HepG2 (cell line): ENCODE measurements around the gene NPHS1. TPM values are rescaled to one million over a fixed set of nuclear protein-coding genes. Genes with fewer than 3 reads are reported as not detected.

Experiments
- BRD4 ChIP-seq: sonication (generic); formaldehyde crosslinking; IDR thresholded peaks from 2 replicates; pipeline ENCODE4 v1.4.0; 2020; ENCODE audit warnings: missing genetic modification reagents
- CEBPB ChIP-seq: IDR thresholded peaks from 2 replicates; pipeline ENCODE4 v1.6.1; 2011; ENCODE audit warnings: low read depth, low read length, improper control_type of control experiment, borderline replicate concordance
- GFI1 ChIP-seq: sonication (generic); formaldehyde crosslinking; IDR thresholded peaks from 2 replicates; pipeline ENCODE4 v1.5.0; 2020; ENCODE audit warnings: missing genetic modification reagents, mild to moderate bottlenecking, borderline replicate concordance
- MXD4 ChIP-seq: IDR thresholded peaks from 2 replicates; pipeline ENCODE4 v1.6.1; 2016; ENCODE audit warnings: mild to moderate bottlenecking, missing biosample characterization, missing genetic modification reagents
- RFX3 ChIP-seq: IDR thresholded peaks from 2 replicates; pipeline ENCODE4 v1.6.1; 2016; ENCODE audit warnings: missing biosample characterization, missing genetic modification reagents
- SALL1 ChIP-seq: sonication (generic); formaldehyde crosslinking; IDR thresholded peaks from 2 replicates; pipeline ENCODE4 v1.8.0; 2022; ENCODE audit warnings: mild to moderate bottlenecking, missing genetic modification reagents
- SAP130 ChIP-seq: IDR thresholded peaks from 2 replicates; pipeline ENCODE4 v1.6.1; 2016; ENCODE audit warnings: low read depth
- TCF12 ChIP-seq, 2 experiments: fragments of 450-650 bp in 1 of 2; sonication (generic) in 1 of 2; formaldehyde crosslinking in 1 of 2; IDR thresholded peaks; 2 replicates each; pipeline versions ENCODE4 v1.6.1 to v1.8.0; 2017 to 2022; ENCODE audit warnings: antibody characterized with exemption in 1 of 2, mild to moderate bottlenecking in 1 of 2, missing genetic modification reagents in 1 of 2, moderate library complexity in 1 of 2
- ZBTB49 ChIP-seq: sonication (generic); formaldehyde crosslinking; IDR thresholded peaks from 2 replicates; pipeline ENCODE4 v1.4.0; 2020; ENCODE audit warnings: missing genetic modification reagents, borderline replicate concordance
- ZNF124 ChIP-seq: sonication (generic); formaldehyde crosslinking; IDR thresholded peaks from 2 replicates; pipeline ENCODE4 v1.4.0; 2020; ENCODE audit warnings: missing genetic modification reagents
- ZNF138 ChIP-seq: sonication (generic); formaldehyde crosslinking; IDR thresholded peaks from 2 replicates; pipeline ENCODE4 v1.5.0; 2020; ENCODE audit warnings: mild to moderate bottlenecking, low read depth, missing genetic modification reagents
- ZNF274 ChIP-seq: sonication (generic); formaldehyde crosslinking; IDR thresholded peaks from 2 replicates; pipeline ENCODE4 v1.5.1; 2020; ENCODE audit warnings: mild to moderate bottlenecking, missing genetic modification reagents
- ZNF280D ChIP-seq: sonication (generic); formaldehyde crosslinking; IDR thresholded peaks from 2 replicates; pipeline ENCODE4 v1.5.1; 2020; ENCODE audit warnings: mild to moderate bottlenecking, missing genetic modification reagents
- ZNF292 ChIP-seq: sonication (generic); formaldehyde crosslinking; IDR thresholded peaks from 2 replicates; pipeline ENCODE4 v1.8.1; 2022; ENCODE audit warnings: mild to moderate bottlenecking, low read depth, missing genetic modification reagents, borderline replicate concordance
- ZSCAN30 ChIP-seq: sonication (generic); formaldehyde crosslinking; IDR thresholded peaks from 2 replicates; pipeline ENCODE4 v1.5.0; 2020; ENCODE audit warnings: mild to moderate bottlenecking, missing genetic modification reagents
- polyA plus RNA-seq, 8 experiments: library from polyadenylated mRNA; depleted of rRNA in 3 of 8; stranded (reverse) in 7 of 8; unstranded in 1 of 8; fragments of >200 nt; fragmentation: Illumina TruSeq in 4 of 8; extraction: Trizol in 4 of 8; gene quantifications; 2 replicates each; pipeline versions ENCODE4 v1.2.1 to v1.2.3, GENCODE V29; 2011 to 2016; ENCODE audit warnings: low read depth in 4 of 8, missing spikeins in 1 of 8, mixed read lengths in 1 of 8; ENCODE audit not compliant: insufficient read depth in 1 of 8
- total RNA-seq, 5 experiments: library from RNA; depleted of rRNA; stranded (reverse); fragments of >200 nt; fragmentation: Illumina TruSeq; extraction: Trizol; gene quantifications; 2 replicates each; pipeline ENCODE4 v1.2.3, GENCODE V29; 2016; ENCODE audit warnings: low read depth in 1 of 5
- TF ChIP-seq, protein P1 (sequence below): conservative IDR thresholded peaks from 2 replicates; pipeline ENCODE4 v1.6.1; 2018; ENCODE audit warnings: missing genetic modification reagents
- TF ChIP-seq, protein P2 (sequence below): IDR thresholded peaks from 2 replicates; pipeline ENCODE4 v1.6.1; 2012; ENCODE audit warnings: inconsistent platforms

Gene NPHS1
- total and polyA plus RNA-seq, 2 of the 13 experiments (the other 11 are each of a cell fraction or from before 2014, with no cell fraction given): not detected

- TF ChIP-seq, protein P1, sequence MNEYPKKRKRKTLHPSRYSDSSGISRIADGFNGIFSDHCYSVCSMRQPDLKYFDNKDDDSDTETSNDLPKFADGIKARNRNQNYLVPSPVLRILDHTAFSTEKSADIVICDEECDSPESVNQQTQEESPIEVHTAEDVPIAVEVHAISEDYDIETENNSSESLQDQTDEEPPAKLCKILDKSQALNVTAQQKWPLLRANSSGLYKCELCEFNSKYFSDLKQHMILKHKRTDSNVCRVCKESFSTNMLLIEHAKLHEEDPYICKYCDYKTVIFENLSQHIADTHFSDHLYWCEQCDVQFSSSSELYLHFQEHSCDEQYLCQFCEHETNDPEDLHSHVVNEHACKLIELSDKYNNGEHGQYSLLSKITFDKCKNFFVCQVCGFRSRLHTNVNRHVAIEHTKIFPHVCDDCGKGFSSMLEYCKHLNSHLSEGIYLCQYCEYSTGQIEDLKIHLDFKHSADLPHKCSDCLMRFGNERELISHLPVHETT (CRISPR knock-in tag): peak; percentile 74; the same call in 1 of the 2 replicates
- TF ChIP-seq SAP130 (CRISPR knock-in tag): peak; percentile 96
- TF ChIP-seq SALL1 (CRISPR knock-in tag): peak; percentile 97
- peak; percentile 42; the same call in 1 of the 2 replicates for TF ChIP-seq ZSCAN30 (CRISPR knock-in tag)
- TF ChIP-seq BRD4 (CRISPR knock-in tag): no peak
- peak; percentile 58; the same call in 1 of the 2 replicates for TF ChIP-seq GFI1 (CRISPR knock-in tag)
- peak; percentile 92; the same call in 1 of the 2 replicates for TF ChIP-seq ZBTB49
- TF ChIP-seq ZNF280D (CRISPR knock-in tag): peak; percentile 94
- TF ChIP-seq RFX3: peak; percentile 49; the same call in 1 of the 2 replicates
- no peak for TF ChIP-seq CEBPB
- peak; percentile 90 for TF ChIP-seq MXD4 (CRISPR knock-in tag)
- TF ChIP-seq ZNF274: peak; percentile 89
- peak; percentile 96 for TF ChIP-seq ZNF138
- TF ChIP-seq TCF12 (IDR thresholded peaks at IDR 0.05): no peak
- TF ChIP-seq TCF12 (CRISPR knock-in tag; IDR thresholded peaks at IDR 0.05): 0 out of 2 replicates have a peak, but pooled peaks have one; percentile 26
- TF ChIP-seq ZNF124 (CRISPR knock-in tag): 0 out of 2 replicates have a peak, but pooled peaks have one; percentile 81
- TF ChIP-seq, protein P2, sequence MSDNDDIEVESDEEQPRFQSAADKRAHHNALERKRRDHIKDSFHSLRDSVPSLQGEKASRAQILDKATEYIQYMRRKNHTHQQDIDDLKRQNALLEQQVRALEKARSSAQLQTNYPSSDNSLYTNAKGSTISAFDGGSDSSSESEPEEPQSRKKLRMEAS: 0 out of 2 replicates have a peak, but pooled peaks have one; percentile 38
- no peak for TF ChIP-seq ZNF292 (CRISPR knock-in tag)
Measured at GRCh38 chr19:35879770-35880317, 27.5 kb upstream of the NPHS1 start (continued).
